ENCODE measurements around the gene DRC7.

DRC7 gene

DNA sequence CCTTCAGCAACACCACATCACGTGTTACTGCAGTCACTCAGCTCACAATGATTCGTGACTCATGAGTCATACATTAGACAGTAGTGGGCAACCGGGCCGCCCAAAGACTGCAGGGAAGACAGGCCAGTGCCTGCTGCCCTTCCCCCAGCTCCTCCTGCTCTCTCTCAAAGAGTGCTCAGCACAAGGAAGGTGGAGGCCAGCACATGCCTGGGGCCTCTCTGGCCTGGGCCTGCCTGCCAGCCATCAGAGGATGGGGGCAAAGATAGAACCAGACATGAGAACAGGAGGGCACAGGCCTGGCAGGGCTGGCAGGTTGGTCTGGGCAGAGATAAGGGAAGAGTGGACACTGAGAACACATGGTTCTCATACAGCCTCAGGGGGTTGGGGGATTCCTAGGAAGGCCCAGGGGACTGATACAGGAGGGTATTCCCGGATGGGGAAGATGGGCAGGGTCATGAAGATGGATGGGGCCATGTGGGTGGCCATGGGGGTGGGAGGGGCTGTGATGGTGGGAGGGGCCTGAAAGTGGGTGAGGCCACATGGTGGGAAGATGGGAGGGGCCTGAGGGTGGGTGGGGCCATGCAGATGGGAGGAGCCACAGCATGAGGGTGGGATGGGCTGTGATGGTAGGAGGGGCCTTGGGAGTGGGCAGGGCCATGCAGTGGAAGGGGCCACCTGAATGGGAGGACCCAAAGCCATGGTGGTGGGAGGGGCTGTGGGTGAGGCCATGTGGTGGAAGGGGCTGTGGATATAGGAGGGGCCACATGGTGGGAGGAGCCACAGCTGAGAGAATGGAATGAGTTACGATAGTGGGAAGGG lies 69.9 kb downstream of the DRC7 start:
- DNase-seq (ENCODE audit: low spot score), result peak; percentile 70
- TF ChIP-seq, protein P1, sequence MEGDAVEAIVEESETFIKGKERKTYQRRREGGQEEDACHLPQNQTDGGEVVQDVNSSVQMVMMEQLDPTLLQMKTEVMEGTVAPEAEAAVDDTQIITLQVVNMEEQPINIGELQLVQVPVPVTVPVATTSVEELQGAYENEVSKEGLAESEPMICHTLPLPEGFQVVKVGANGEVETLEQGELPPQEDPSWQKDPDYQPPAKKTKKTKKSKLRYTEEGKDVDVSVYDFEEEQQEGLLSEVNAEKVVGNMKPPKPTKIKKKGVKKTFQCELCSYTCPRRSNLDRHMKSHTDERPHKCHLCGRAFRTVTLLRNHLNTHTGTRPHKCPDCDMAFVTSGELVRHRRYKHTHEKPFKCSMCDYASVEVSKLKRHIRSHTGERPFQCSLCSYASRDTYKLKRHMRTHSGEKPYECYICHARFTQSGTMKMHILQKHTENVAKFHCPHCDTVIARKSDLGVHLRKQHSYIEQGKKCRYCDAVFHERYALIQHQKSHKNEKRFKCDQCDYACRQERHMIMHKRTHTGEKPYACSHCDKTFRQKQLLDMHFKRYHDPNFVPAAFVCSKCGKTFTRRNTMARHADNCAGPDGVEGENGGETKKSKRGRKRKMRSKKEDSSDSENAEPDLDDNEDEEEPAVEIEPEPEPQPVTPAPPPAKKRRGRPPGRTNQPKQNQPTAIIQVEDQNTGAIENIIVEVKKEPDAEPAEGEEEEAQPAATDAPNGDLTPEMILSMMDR (IDR thresholded peaks at IDR 0.05; ENCODE audit: extremely low read depth, missing control alignments), result no peak

GRCh38 chr16:57765160-57765728 lies 70.6 kb downstream of the DRC7 start:
- TF ChIP-seq, protein P1 (IDR thresholded peaks at IDR 0.05; ENCODE audit: extremely low read depth, missing control alignments), result no peak
- no peak for DNase-seq (ENCODE audit: low spot score)

GRCh38 chr16:57766714-57767348 lies 72.2 kb downstream of the DRC7 start:
- TF ChIP-seq, protein P1 (IDR thresholded peaks at IDR 0.05; ENCODE audit: extremely low read depth, missing control alignments), result no peak
- no peak for DNase-seq (ENCODE audit: low spot score)

DNA sequence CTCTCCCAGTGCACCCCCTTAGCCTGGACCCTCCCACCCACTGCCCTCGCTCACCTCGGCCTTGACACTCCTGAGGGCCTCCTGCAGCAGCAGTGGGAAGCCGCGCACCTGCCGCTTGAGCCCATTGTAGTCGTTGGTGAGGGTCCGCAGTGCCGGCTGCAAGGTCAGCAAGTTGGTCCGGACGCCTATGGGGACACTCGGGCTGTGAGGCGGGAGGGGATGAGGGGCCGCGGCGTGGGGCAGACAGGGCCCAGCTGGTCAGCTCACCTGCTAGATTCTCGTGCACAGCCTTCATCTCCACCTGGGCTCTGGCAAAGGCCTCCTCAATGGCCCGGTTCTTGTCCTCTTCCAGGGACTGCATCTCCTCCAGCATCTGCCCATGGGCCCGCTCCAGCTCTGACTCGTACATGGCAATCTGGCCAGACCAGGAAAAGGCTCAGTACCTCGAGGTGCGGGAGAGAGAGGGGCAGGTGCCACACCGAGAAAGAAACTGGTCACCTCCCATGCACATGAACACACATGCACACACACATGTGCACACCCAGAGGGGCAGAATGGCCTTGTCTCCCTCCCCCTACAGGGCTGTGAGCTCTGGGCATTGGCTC lies 75.0 kb downstream of the DRC7 start:
- TF ChIP-seq, protein P1 (IDR thresholded peaks at IDR 0.05; ENCODE audit: extremely low read depth, missing control alignments), result no peak
- DNase-seq (ENCODE audit: low spot score), result no peak

DNA sequence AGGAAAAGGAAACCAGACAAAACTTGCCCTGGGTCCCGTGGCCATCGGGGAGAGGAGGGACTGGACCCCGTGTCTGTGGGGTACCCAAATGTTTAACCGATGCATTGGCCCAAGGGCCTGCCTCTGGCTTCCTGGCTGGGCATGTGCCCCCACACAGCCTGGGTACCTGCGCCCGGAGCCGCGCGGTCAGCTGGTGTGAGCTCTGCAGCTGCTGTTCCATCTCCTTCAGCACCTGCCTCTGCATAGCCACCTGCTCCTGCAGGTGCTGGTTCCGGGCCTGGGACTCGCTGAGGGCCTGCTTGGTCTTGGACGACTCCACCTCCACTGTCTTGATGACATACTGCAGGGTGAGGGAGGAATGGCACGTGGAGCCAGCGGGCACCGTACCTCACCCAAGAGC lies 75.8 kb downstream of the DRC7 start:
- TF ChIP-seq, protein P1 (IDR thresholded peaks at IDR 0.05; ENCODE audit: extremely low read depth, missing control alignments), result no peak
- no peak for DNase-seq (ENCODE audit: low spot score)

DNA sequence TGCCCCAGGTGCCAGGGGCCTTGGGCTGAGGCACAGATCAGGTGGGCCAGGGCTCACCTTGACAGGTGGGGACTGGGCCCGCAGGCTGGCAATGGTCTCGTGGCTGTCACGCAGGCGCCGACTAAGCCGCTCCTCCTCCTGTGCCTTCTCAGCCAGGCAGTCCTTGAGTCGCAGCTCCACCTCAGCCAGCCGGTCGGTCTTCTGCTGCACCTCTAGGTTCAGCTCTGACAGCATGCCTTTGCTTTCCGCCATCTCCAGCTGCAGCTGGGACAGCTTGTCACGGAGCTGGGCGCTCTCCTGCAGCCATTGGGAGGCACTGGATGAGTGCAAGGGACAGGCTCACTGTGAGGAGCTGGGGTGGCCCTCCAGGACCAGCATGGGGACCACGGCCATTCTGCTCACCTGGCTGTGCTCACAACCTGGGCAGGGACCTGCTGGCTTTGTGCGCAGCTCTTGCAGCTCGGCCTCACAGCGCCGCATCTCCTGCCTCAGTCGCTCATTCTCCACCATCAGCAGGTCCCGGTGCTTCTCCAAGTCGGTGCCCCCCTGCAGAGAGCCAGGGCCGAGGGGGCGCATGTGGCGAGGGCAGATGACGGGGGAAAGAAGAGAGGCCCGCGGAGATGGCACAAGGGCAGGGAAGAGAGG lies 76.7 kb downstream of the DRC7 start:
- DNase-seq (ENCODE audit: low spot score), result no peak
- TF ChIP-seq, protein P1 (IDR thresholded peaks at IDR 0.05; ENCODE audit: extremely low read depth, missing control alignments), result no peak
